GM12878 (cell line): ENCODE results near the gene AIF1L. TPM values are rescaled to one million over a fixed set of nuclear protein-coding genes. Genes with fewer than 3 reads are reported as not detected.

ENCODE experiments used
- ATF3 ChIP-seq: IDR thresholded peaks from 2 replicates; pipeline ENCODE4 v1.6.1; 2011; ENCODE audit warnings: low read depth, mild to moderate bottlenecking, low read length, moderate library complexity, borderline replicate concordance; ENCODE audit errors: extremely low read depth
- BCL11A ChIP-seq: IDR thresholded peaks from 2 replicates; pipeline ENCODE4 v1.6.1; 2011; ENCODE audit warnings: low read depth, low read length
- BHLHE40 ChIP-seq, 2 experiments: fragments of 450-650 bp in 1 of 2; IDR thresholded peaks; 2 replicates each; pipeline ENCODE4 v1.6.1; 2011 to 2017; ENCODE audit warnings: low read depth in 2 of 2, borderline replicate concordance in 1 of 2, improper control_type of control experiment in 1 of 2, low read length in 1 of 2, mild to moderate bottlenecking in 1 of 2
- DPF2 ChIP-seq: fragments of 450-650 bp; IDR thresholded peaks from 2 replicates; pipeline ENCODE4 v1.6.1; 2017; ENCODE audit warnings: mild to moderate bottlenecking
- FOXK2 ChIP-seq: fragments of 450-650 bp; IDR thresholded peaks from 2 replicates; pipeline ENCODE4 v1.6.1; 2017; ENCODE audit warnings: mild to moderate bottlenecking, moderate library complexity
- GABPA ChIP-seq: IDR thresholded peaks from 2 replicates; pipeline ENCODE4 v1.6.1; 2014; ENCODE audit warnings: antibody characterized with exemption, low read depth, mild to moderate bottlenecking, inconsistent platforms
- IKZF2 ChIP-seq, 2 experiments: fragments of 450-650 bp; IDR thresholded peaks; 2 replicates each; pipeline ENCODE4 v1.6.1; 2017; ENCODE audit warnings: mild to moderate bottlenecking in 2 of 2, moderate library complexity in 2 of 2
- IRF3 ChIP-seq: fragments of 450-650 bp; IDR thresholded peaks from 2 replicates; pipeline ENCODE4 v1.6.1; 2014; ENCODE audit warnings: mild to moderate bottlenecking
- IRF4 ChIP-seq: IDR thresholded peaks from 2 replicates; pipeline ENCODE4 v1.6.1; 2011; ENCODE audit warnings: low read depth, low read length
- JUNB ChIP-seq: IDR thresholded peaks from 2 replicates; pipeline ENCODE4 v1.6.1; 2016; ENCODE audit warnings: antibody characterized with exemption, mild to moderate bottlenecking
- JUND ChIP-seq: IDR thresholded peaks from 2 replicates; pipeline ENCODE4 v1.6.1; 2012; ENCODE audit warnings: low read depth, mild to moderate bottlenecking, low read length, improper control_type of control experiment, moderate library complexity
- KLF5 ChIP-seq: fragments of 450-650 bp; IDR thresholded peaks from 2 replicates; pipeline ENCODE4 v1.6.1; 2014; ENCODE audit warnings: mild to moderate bottlenecking; ENCODE audit not compliant: partially characterized antibody
- LARP7 ChIP-seq: fragments of 450-650 bp; IDR thresholded peaks from 2 replicates; pipeline ENCODE4 v1.6.1; 2017; ENCODE audit warnings: mild to moderate bottlenecking
- MLLT1 ChIP-seq: fragments of 450-650 bp; IDR thresholded peaks from 2 replicates; pipeline ENCODE4 v1.6.1; 2016; ENCODE audit warnings: mild to moderate bottlenecking
- NFYA ChIP-seq: IDR thresholded peaks from 2 replicates; pipeline ENCODE4 v1.6.1; 2011; ENCODE audit warnings: low read depth, mild to moderate bottlenecking, low read length, improper control_type of control experiment, borderline replicate concordance
- NR2C1 ChIP-seq: fragments of 450-650 bp; IDR thresholded peaks from 2 replicates; pipeline ENCODE4 v1.6.1; 2017; ENCODE audit warnings: antibody characterized with exemption, mild to moderate bottlenecking, moderate library complexity
- NRF1 ChIP-seq: conservative IDR thresholded peaks from 2 replicates; pipeline ENCODE4 v1.6.1; 2011; ENCODE audit warnings: mild to moderate bottlenecking, low read depth, low read length, improper control_type of control experiment
- PML ChIP-seq: IDR thresholded peaks from 2 replicates; pipeline ENCODE4 v1.6.1; 2012; ENCODE audit warnings: low read length, inconsistent platforms
- POLR2A ChIP-seq: IDR thresholded peaks from 2 replicates; pipeline ENCODE4 v1.6.1; 2011; ENCODE audit warnings: low read depth, mild to moderate bottlenecking, low read length
- RAD21 ChIP-seq: IDR thresholded peaks from 2 replicates; pipeline ENCODE4 v1.6.1; 2011; ENCODE audit warnings: mild to moderate bottlenecking, low read depth, low read length, moderate library complexity; ENCODE audit not compliant: insufficient read depth
- RBBP5 ChIP-seq: fragments of 200-600 bp; sonication (generic); conservative IDR thresholded peaks from 2 replicates; pipeline ENCODE4 v1.6.1; 2016
- SIX5 ChIP-seq: IDR thresholded peaks from 2 replicates; pipeline ENCODE4 v1.6.1; 2011; ENCODE audit warnings: mild to moderate bottlenecking, low read depth, low read length, moderate library complexity; ENCODE audit not compliant: severe bottlenecking
- SP1 ChIP-seq: IDR thresholded peaks from one replicate; pipeline ENCODE4 v1.6.1; 2011; ENCODE audit warnings: low read depth, low read length
- SREBF1 ChIP-seq: IDR thresholded peaks from 2 replicates; pipeline ENCODE4 v1.6.1; 2012; ENCODE audit warnings: mild to moderate bottlenecking, low read length
- TAF1 ChIP-seq: IDR thresholded peaks from 2 replicates; pipeline ENCODE4 v1.6.1; 2011; ENCODE audit warnings: mild to moderate bottlenecking, low read depth, low read length, borderline replicate concordance
- TBL1XR1 ChIP-seq: IDR thresholded peaks from 2 replicates; pipeline ENCODE4 v1.6.1; 2012; ENCODE audit warnings: low read depth, low read length, improper control_type of control experiment
- YBX1 ChIP-seq: fragments of 450-650 bp; IDR thresholded peaks from 2 replicates; pipeline ENCODE4 v1.6.1; 2016; ENCODE audit warnings: antibody characterized with exemption
- ZNF274 ChIP-seq: IDR thresholded peaks from one replicate; pipeline ENCODE4 v1.8.0; 2011; ENCODE audit not compliant: insufficient read length, insufficient read depth
- polyA plus RNA-seq, 11 experiments: library from polyadenylated mRNA; depleted of rRNA in 4 of 11; unstranded in 6 of 11; stranded (reverse) in 5 of 11; fragments of >200 nt; fragmentation: Nextera tagmentation in 4 of 11; fragmentation: Illumina TruSeq in 1 of 11; extraction: Ambion mirVana in 4 of 11; extraction: Trizol in 1 of 11; gene quantifications; 1 replicate in 1 of 11; 2 replicates in 10 of 11; pipeline versions ENCODE4 v1.2.1 to v1.2.3, GENCODE V29; 2011 to 2016; ENCODE audit warnings: inconsistent platforms in 2 of 11, missing spikeins in 2 of 11, low read depth in 1 of 11
- total RNA-seq, 4 experiments: library from RNA; depleted of rRNA in 3 of 4; stranded (reverse); fragments of >200 nt in 3 of 4; fragmentation: Illumina TruSeq in 1 of 4; extraction: Trizol in 1 of 4; gene quantifications; 2 replicates each; pipeline versions ENCODE4 v1.2.1 to v1.2.3, GENCODE V29; 2013 to 2021

AIF1L gene
- total and polyA plus RNA-seq, 10 of the 15 experiments (the other 5 are each of a cell fraction or from before 2014, with no cell fraction given), result 0.07 to 0.15 (median 0.08) TPM; not detected in 7

- peak; percentile 34; the same call in 1 of the 2 replicates for TF ChIP-seq IRF4
- TF ChIP-seq BCL11A, result peak; percentile 13; the same call in 1 of the 2 replicates
- peak; percentile 89 for TF ChIP-seq NRF1
- peak; percentile 65; the same call in 1 of the 2 replicates for TF ChIP-seq LARP7
- TF ChIP-seq RAD21, result no peak
- 0 out of 2 replicates have a peak, but pooled peaks have one; percentile 16 for TF ChIP-seq SREBF1
- no peak for TF ChIP-seq JUND
- TF ChIP-seq YBX1, result no peak
- TF ChIP-seq IRF3, result peak; percentile 38; the same call in 1 of the 2 replicates
- TF ChIP-seq SP1, result peak; percentile 72
- TF ChIP-seq JUNB, result no peak
- no peak for TF ChIP-seq IKZF2 (IDR thresholded peaks at IDR 0.05)
- TF ChIP-seq PML, result peak; percentile 96
- TF ChIP-seq ZNF274, result no peak
- TF ChIP-seq NFYA, result no peak
- no peak for TF ChIP-seq RBBP5
- peak in 1 of 2 experiments; percentile 26; a peak in 1 of 4 replicates for TF ChIP-seq BHLHE40 (IDR thresholded peaks at IDR 0.05; ENCODE audit: borderline replicate concordance in 1 of 2, low read depth in 2 of 2, low read length in 1 of 2)
- TF ChIP-seq POLR2A, result peak; percentile 99
- TF ChIP-seq FOXK2, result peak; percentile 59
- peak; percentile 88 for TF ChIP-seq KLF5
- peak; percentile 84 for TF ChIP-seq TAF1
- peak; percentile 75 for TF ChIP-seq SIX5
- TF ChIP-seq GABPA, result peak; percentile 97
- TF ChIP-seq TBL1XR1, result 0 out of 2 replicates have a peak, but pooled peaks have one; percentile 37
- TF ChIP-seq DPF2, result peak; percentile 48; the same call in 1 of the 2 replicates
- TF ChIP-seq MLLT1, result 0 out of 2 replicates have a peak, but pooled peaks have one; percentile 36
- TF ChIP-seq NR2C1, result peak; percentile 89
- peak; percentile 96 for TF ChIP-seq ATF3
These were observed 29.1 kb downstream of the AIF1L start, which contains the start of gene NUP214 (continued) for GRCh38 chr9:131125288-131126058.
